Measurements from ENCODE around the gene USP35. TPM values are rescaled to one million over a fixed set of nuclear protein-coding genes. Genes with fewer than 3 reads are reported as not detected.

The USP35 gene
- total and polyA plus RNA-seq, 8 donors = 2.2 to 13.0 (median 4.4) TPM

DNA sequence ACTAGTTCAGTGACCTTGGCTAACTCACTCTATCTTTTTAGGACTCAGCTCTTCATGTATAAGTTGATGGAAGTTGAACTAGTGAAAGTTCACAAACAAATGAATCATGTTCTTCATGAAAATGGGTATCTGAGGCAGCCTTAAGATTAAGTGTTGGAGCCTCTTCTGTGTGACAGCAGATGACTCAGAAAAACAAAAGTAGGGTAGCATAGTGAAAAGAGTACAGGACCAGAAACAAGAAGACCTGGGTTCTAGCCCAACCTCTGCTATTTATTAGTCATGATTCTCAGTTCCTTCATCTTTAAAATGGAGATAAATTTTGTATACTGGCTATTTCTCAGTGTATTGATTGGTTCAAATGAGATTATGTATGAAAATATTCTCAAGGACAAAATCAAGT lies 60.2 kb downstream of the USP35 start:
- intact Hi-C loops (cut with DNase I) = no loop called here
- Histone ChIP-seq H3K9me3 (no peaks in the 10 kb centered on the region), H3K27ac (no peak overlapping the region), H3K27me3 (no peaks in the 10 kb centered on the region), H3K4me3 (no peak overlapping the region), H3K36me3 (no peaks in the 10 kb centered on the region), H3K4me1 (peaks cover 2 to 9% (median 6%) of the 10 kb centered on the region in 3 donors)
- ATAC-seq (no peak), FAIRE-seq (no peak), DNase-seq (no peak)
- TF ChIP-seq, protein P1, sequence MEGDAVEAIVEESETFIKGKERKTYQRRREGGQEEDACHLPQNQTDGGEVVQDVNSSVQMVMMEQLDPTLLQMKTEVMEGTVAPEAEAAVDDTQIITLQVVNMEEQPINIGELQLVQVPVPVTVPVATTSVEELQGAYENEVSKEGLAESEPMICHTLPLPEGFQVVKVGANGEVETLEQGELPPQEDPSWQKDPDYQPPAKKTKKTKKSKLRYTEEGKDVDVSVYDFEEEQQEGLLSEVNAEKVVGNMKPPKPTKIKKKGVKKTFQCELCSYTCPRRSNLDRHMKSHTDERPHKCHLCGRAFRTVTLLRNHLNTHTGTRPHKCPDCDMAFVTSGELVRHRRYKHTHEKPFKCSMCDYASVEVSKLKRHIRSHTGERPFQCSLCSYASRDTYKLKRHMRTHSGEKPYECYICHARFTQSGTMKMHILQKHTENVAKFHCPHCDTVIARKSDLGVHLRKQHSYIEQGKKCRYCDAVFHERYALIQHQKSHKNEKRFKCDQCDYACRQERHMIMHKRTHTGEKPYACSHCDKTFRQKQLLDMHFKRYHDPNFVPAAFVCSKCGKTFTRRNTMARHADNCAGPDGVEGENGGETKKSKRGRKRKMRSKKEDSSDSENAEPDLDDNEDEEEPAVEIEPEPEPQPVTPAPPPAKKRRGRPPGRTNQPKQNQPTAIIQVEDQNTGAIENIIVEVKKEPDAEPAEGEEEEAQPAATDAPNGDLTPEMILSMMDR (IDR thresholded peaks at IDR 0.05) = no peak

DNA sequence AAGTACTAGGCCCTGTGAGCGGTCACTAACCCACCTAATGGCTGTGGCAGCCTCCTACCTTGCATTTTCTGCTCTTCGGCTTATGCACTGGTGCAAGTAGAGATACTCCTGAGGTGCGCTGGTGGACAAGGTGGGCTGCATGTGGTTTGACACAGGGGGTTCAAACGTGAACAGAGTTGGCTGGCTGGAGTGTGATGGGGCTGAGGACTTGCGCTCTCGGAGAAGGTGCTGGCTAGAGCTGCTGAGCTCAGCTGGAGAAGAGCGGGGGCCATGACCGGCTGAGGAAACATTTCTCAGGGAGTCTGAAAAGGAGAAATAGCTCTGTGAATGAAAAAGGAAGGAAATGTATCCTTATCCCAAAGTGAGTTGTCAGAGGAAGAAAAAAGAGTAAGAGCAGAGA lies 61.4 kb downstream of the USP35 start:
- Histone ChIP-seq H3K27me3 (no peaks in the 10 kb centered on the region), H3K27ac (no peak overlapping the region), H3K36me3 (no peaks in the 10 kb centered on the region), H3K9me3 (no peaks in the 10 kb centered on the region), H3K4me3 (no peak overlapping the region), H3K4me1 (peaks cover 2 to 9% (median 6%) of the 10 kb centered on the region in 3 donors)
- TF ChIP-seq, protein P1 (IDR thresholded peaks at IDR 0.05) = no peak
- DNase-seq (no peak), ATAC-seq (no peak), FAIRE-seq (no peak)
- intact Hi-C loops (cut with DNase I) = no loop called here
- WGBS, 2 donors = 94 to 96% methylated on average over 8 of the region's 8 CpGs

DNA sequence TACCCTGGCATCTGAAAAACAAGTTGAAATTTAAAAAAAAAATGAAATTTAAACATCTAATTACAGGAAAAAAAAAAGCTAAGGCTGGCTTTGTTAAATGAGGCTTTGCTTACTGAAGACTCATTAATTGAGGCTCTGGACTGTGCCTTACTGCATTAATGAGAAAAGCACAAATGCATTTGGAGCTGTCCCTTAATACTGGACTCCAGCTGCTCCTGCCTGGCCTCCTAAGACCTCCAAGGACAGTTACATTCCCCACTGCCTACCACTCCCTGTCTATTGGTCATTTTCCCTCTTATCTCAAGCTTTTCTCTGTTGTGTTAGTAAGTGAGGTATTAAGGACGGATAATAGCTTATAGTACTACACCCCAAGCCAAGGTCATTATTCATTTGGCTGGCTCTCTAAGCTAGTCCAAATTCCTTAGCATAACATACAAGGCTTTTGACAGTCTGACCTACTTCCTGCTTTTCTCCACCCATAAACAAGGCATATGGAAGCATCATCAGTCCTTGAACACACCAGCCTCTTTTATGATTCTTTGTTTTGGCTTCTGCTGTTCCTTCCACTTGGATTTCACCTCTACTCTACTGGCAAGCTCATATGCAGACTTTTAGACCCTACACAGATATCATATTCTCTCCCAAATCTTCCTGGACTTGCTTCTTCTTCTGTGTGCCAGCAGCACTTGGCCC lies 62.5 kb downstream of the USP35 start:
- TF ChIP-seq, protein P1 (IDR thresholded peaks at IDR 0.05) = no peak
- Histone ChIP-seq H3K4me3 (no peak overlapping the region), H3K9me3 (no peaks in the 10 kb centered on the region), H3K4me1 (peaks cover 6 to 9% (median 6%) of the 10 kb centered on the region in 3 donors), H3K27ac (no peak overlapping the region), H3K36me3 (no peaks in the 10 kb centered on the region), H3K27me3 (no peaks in the 10 kb centered on the region)
- DNase-seq (no peak), ATAC-seq (peak in 3 of 4 donors; percentile 69 to 74 (median 70)), FAIRE-seq (no peak)
- intact Hi-C loops (cut with DNase I) = no loop called here
- WGBS, 2 donors = 18 to 20% methylated on average over 1 of the region's 1 CpG

DNA sequence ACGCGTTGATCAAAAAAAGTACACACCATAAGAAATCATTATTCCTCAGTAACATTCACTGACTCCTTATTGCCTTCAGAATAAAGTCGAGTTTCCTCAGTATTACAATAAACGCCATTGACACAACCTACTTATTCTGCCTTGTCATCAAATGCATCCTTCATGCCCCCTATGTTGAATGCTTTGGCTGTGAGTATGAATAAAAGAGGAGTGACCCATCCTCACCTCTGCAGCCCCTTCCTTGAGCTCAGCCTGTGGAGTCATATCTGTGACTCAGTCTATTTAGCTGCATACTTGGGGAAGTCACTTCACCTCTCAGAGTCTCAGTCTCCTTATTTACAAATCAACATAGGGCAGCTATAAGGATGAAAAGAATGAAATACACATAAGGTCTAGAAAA lies 65.1 kb downstream of the USP35 start:
- Histone ChIP-seq H3K4me3 (no peak overlapping the region), H3K36me3 (no peaks in the 10 kb centered on the region), H3K4me1 (peaks cover 6 to 19% (median 9%) of the 10 kb centered on the region in 3 donors), H3K27me3 (no peaks in the 10 kb centered on the region), H3K9me3 (no peaks in the 10 kb centered on the region), H3K27ac (no peak overlapping the region)
- WGBS, 2 donors = 89 to 94% methylated on average over 4 of the region's 4 CpGs
- ATAC-seq = no peak
- intact Hi-C loops (cut with DNase I) = no loop called here
- TF ChIP-seq, protein P1 (IDR thresholded peaks at IDR 0.05) = no peak
- FAIRE-seq = no peak
- DNase-seq = no peak

DNA sequence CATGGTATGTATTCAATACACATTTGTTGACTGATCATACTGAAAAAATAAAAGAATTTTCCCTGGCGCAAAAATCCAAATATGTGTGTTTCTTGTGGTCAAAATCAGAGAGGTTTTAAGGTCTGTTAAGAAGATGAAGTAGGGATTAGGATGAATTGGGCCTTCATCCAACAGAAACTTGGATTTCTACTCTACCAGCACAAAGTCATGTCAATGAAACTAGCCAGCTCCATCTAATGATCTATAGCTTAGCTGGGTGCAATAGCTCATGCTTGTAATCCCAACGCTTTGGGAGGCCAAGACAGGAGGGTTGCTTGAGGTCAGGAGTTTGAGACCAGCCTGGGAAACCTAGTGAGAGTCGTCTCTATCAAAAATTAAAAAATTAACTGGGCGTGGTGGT lies 65.5 kb downstream of the USP35 start:
- intact Hi-C loops (cut with DNase I) = no loop called here
- DNase-seq (no peak), ATAC-seq (no peak), FAIRE-seq (no peak)
- H3K4me1 ChIP-seq = peaks cover 6 to 19% (median 9%) of the 10 kb centered on the region in 3 donors
- no peak overlapping the region for H3K4me3 ChIP-seq
- H3K36me3 ChIP-seq = no peaks in the 10 kb centered on the region
- no peaks in the 10 kb centered on the region for H3K9me3 ChIP-seq
- H3K27me3 ChIP-seq = no peaks in the 10 kb centered on the region
- H3K27ac ChIP-seq = no peak overlapping the region
- WGBS, 2 donors = 90 to 93% methylated on average over 4 of the region's 4 CpGs
- TF ChIP-seq, protein P1 (IDR thresholded peaks at IDR 0.05) = no peak
